ENCODE results near the gene LEMD2. TPM values are rescaled to one million over a fixed set of nuclear protein-coding genes. Genes with fewer than 3 reads are reported as not detected.

Gene LEMD2
- total RNA-seq, 2 donors from 2014 or later: 62.0 to 75.8 TPM

GRCh38 chr6:33812669-33813068 is 23.7 kb upstream of the LEMD2 start:
- Mint-ChIP-seq H3K4me1 (peaks cover 20% of the 10 kb centered on the region), H3K9me3 (no peaks in the 10 kb centered on the region), H3K4me3 (no peak overlapping the region), H3K36me3 (ENCODE audit: low read depth) (no peaks in the 10 kb centered on the region), H3K27ac (no peak overlapping the region), H3K27me3 (ENCODE audit: insufficient read depth) (peaks cover 15% of the 10 kb centered on the region)
- no peak overlapping the region for H3K9ac ChIP-seq (ENCODE audit: extremely low read depth, low read length, poor library complexity, severe bottlenecking)
- no peak overlapping the region for H3K4me3 ChIP-seq (ENCODE audit: low read length)
- peak; percentile 70 for TF ChIP-seq CTCF (conservative IDR thresholded peaks at IDR 0.05)
- WGBS, 2 experiments (ENCODE audit: insufficient coverage in 1 of 2, insufficient read length in 1 of 2): 6 to 7% methylated on average over 3 to 11 of the region's 11 CpGs
- H3K27me3 ChIP-seq (ENCODE audit: control insufficient read depth, insufficient read depth, low read length, poor library complexity, severe bottlenecking): no peaks in the 10 kb centered on the region
- no peaks in the 10 kb centered on the region for H3K36me3 ChIP-seq (ENCODE audit: control insufficient read depth, insufficient read depth, low read length)
- no peak overlapping the region for H3K27ac ChIP-seq (ENCODE audit: low read depth, low read length)
- no peaks in the 10 kb centered on the region for H3K4me1 ChIP-seq (ENCODE audit: control insufficient read depth, insufficient read depth, low read length)
- no peaks in the 10 kb centered on the region for H3K9me3 ChIP-seq (ENCODE audit: control insufficient read depth, low read length)
- DNase-seq: peak; percentile 95

- H3K4me1 ChIP-seq (ENCODE audit: control insufficient read depth, insufficient read depth, low read length): no peaks in the 10 kb centered on the region
- Mint-ChIP-seq H3K36me3 (ENCODE audit: low read depth) (no peaks in the 10 kb centered on the region), H3K4me1 (peaks cover 15% of the 10 kb centered on the region), H3K27me3 (ENCODE audit: insufficient read depth) (peaks cover 15% of the 10 kb centered on the region), H3K27ac (no peak overlapping the region), H3K9me3 (no peaks in the 10 kb centered on the region), H3K4me3 (no peak overlapping the region)
- H3K36me3 ChIP-seq (ENCODE audit: control insufficient read depth, insufficient read depth, low read length): no peaks in the 10 kb centered on the region
- H3K4me3 ChIP-seq (ENCODE audit: low read length): no peak overlapping the region
- no peak for DNase-seq
- no peaks in the 10 kb centered on the region for H3K9me3 ChIP-seq (ENCODE audit: control insufficient read depth, low read length)
- 92% methylated on average over 2 of the region's 2 CpGs; no CpG with 5 or more reads in 1 of the 2 experiments for WGBS, 2 experiments (ENCODE audit: insufficient coverage in 1 of 2, insufficient read length in 1 of 2)
- H3K27ac ChIP-seq (ENCODE audit: low read depth, low read length): no peak overlapping the region
- no peak overlapping the region for H3K9ac ChIP-seq (ENCODE audit: extremely low read depth, low read length, poor library complexity, severe bottlenecking)
- peaks cover 5% of the 10 kb centered on the region for H3K27me3 ChIP-seq (ENCODE audit: control insufficient read depth, insufficient read depth, low read length, poor library complexity, severe bottlenecking)
- TF ChIP-seq CTCF (conservative IDR thresholded peaks at IDR 0.05): no peak
These were observed 20.7 kb upstream of the LEMD2 start for GRCh38 chr6:33809594-33809993.

GRCh38 chr6:33808641-33809180 is 19.8 kb upstream of the LEMD2 start:
- H3K9ac ChIP-seq (ENCODE audit: extremely low read depth, low read length, poor library complexity, severe bottlenecking): no peak overlapping the region
- H3K27ac Mint-ChIP-seq: no peak overlapping the region
- DNase-seq: no peak
- H3K9me3 ChIP-seq (ENCODE audit: control insufficient read depth, low read length): no peaks in the 10 kb centered on the region
- 86 to 91% methylated on average over 8 of the region's 8 CpGs for whole genome bisulfite sequencing, 2 experiments (ENCODE audit: insufficient coverage in 1 of 2, insufficient read length in 1 of 2)
- H3K4me3 Mint-ChIP-seq: no peak overlapping the region
- no peaks in the 10 kb centered on the region for H3K36me3 Mint-ChIP-seq (ENCODE audit: low read depth)
- H3K36me3 ChIP-seq (ENCODE audit: control insufficient read depth, insufficient read depth, low read length): no peaks in the 10 kb centered on the region
- peaks cover 5% of the 10 kb centered on the region for H3K27me3 ChIP-seq (ENCODE audit: control insufficient read depth, insufficient read depth, low read length, poor library complexity, severe bottlenecking)
- no peak overlapping the region for H3K27ac ChIP-seq (ENCODE audit: low read depth, low read length)
- H3K9me3 Mint-ChIP-seq: no peaks in the 10 kb centered on the region
- H3K4me1 Mint-ChIP-seq: peaks cover 15% of the 10 kb centered on the region
- no peaks in the 10 kb centered on the region for H3K4me1 ChIP-seq (ENCODE audit: control insufficient read depth, insufficient read depth, low read length)
- no peak overlapping the region for H3K4me3 ChIP-seq (ENCODE audit: low read length)
- no peak for TF ChIP-seq CTCF (conservative IDR thresholded peaks at IDR 0.05)
- peaks cover 18% of the 10 kb centered on the region for H3K27me3 Mint-ChIP-seq (ENCODE audit: insufficient read depth)
